Activated naive CD8-positive, alpha-beta T cell treated with anti-CD3 and anti-CD28 coated beads for 36 hours (primary cell): ENCODE measurements around the gene CSTPP1. TPM values are rescaled to one million over a fixed set of nuclear protein-coding genes. Genes with fewer than 3 reads are reported as not detected.
"Not testable (repeated sequence)": the region's sequence is repeated elsewhere in the genome, so short reads cannot be mapped to it uniquely, and the experiment has no call there.

Experiments used
- DNase-seq: peaks from one replicate; pipeline ENCODE4 v3.0.0; 2021
- H3K27ac Mint-ChIP-seq: one replicate; pipeline ENCODE4 v1.8.0; 2022; ENCODE audit warnings: mild to moderate bottlenecking, moderate library complexity, mixed read lengths
- H3K27me3 Mint-ChIP-seq: one replicate; pipeline ENCODE4 v1.8.0; 2022; ENCODE audit warnings: mild to moderate bottlenecking, mixed read lengths
- H3K36me3 Mint-ChIP-seq: one replicate; pipeline ENCODE4 v1.8.0; 2021; ENCODE audit warnings: mild to moderate bottlenecking, mixed read lengths
- H3K4me1 Mint-ChIP-seq: one replicate; pipeline ENCODE4 v1.8.0; 2021; ENCODE audit warnings: mixed read lengths
- H3K4me3 Mint-ChIP-seq: one replicate; pipeline ENCODE4 v1.8.0; 2022; ENCODE audit warnings: mild to moderate bottlenecking, moderate library complexity, mixed read lengths
- H3K9me3 Mint-ChIP-seq: one replicate; pipeline ENCODE4 v1.8.0; 2022; ENCODE audit warnings: mixed read lengths
- total RNA-seq, 2 experiments: library from RNA; stranded (reverse); gene quantifications; one replicate each; pipeline ENCODE4 v1.2.3, GENCODE V29; 2021

Gene CSTPP1
- total RNA-seq, 2 experiments from 2014 or later, result 13.0 to 15.0 TPM

DNA sequence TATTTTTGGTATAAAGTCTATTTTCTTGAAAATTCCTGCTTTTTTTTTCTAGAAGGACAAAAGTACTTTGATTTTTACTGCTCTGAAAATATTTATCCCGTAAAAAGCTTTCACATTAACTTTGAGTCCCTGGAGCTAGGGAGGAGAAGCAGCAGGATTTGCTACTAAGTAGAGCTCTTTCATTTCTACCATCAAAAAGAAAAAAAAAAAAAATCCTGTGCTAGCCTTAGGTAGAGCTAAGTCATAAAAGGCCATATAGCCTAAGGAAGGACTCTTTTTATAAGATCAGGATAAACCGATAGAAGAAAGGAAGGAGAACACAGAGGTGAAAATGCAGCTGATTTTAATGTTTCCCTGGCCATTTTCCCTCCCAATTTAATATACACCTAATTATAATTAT lies 48.0 kb downstream of the CSTPP1 start:
- no peak for DNase-seq
- H3K4me3 Mint-ChIP-seq, result no peak overlapping the region
- H3K4me1 Mint-ChIP-seq, result peaks cover 1% of the 10 kb centered on the region
- no peak overlapping the region for H3K27ac Mint-ChIP-seq
- H3K36me3 Mint-ChIP-seq, result peaks cover 2% of the 10 kb centered on the region
- no peaks in the 10 kb centered on the region for H3K9me3 Mint-ChIP-seq
- H3K27me3 Mint-ChIP-seq, result no peaks in the 10 kb centered on the region

DNA sequence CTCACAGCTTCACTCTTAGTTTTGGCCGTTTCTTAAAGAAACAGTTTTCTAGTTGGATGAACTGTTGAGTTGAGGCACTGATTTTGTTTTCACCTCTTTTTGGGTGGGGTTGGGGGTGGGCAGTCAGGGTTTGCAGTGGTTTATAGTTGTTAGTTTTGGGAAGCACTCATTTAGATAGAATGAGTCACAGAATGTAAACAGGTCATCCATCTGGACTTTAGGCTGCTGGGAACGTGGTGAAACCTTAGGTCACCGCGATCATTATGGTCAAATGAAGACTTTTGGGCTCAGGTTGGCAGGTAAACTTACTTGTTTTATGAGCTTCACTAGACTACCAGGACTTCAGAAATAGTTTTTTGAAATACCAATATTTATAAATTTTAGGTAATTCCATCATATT lies 48.4 kb downstream of the CSTPP1 start:
- Mint-ChIP-seq H3K27me3 (no peaks in the 10 kb centered on the region), H3K27ac (no peak overlapping the region), H3K4me3 (no peak overlapping the region), H3K36me3 (peaks cover 7% of the 10 kb centered on the region), H3K9me3 (no peaks in the 10 kb centered on the region), H3K4me1 (peaks cover 1% of the 10 kb centered on the region)
- no peak for DNase-seq

DNA sequence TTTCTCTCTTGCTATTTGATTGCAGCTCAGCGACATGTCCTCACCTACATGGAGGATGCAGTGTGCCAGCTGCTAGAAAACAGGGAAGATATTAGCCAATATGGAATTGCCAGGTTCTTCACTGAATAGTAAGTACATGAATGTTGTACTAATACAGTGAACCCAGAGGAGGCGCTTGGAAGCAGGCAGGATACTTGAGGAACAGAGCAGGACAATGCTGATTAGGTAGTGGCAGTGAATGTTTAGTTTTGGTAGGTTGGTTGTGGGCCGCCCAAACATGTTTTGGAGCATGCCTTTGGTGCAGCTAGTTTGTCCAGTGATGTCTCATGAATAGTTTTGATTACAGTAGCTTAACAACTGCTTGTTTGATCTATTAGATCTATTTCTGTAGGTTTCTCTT lies 50.6 kb downstream of the CSTPP1 start:
- Mint-ChIP-seq H3K4me3 (no peak overlapping the region), H3K4me1 (no peaks in the 10 kb centered on the region), H3K9me3 (peaks cover under 1% of the 10 kb centered on the region), H3K36me3 (peaks cover 10% of the 10 kb centered on the region), H3K27ac (no peak overlapping the region), H3K27me3 (no peaks in the 10 kb centered on the region)
- no peak for DNase-seq

- H3K4me1 Mint-ChIP-seq, DNase-seq, H3K27ac Mint-ChIP-seq, H3K27me3 Mint-ChIP-seq, H3K4me3 Mint-ChIP-seq: not testable (repeated sequence)
- peaks cover 11% of the 10 kb centered on the region for H3K9me3 Mint-ChIP-seq
- peaks cover 28% of the 10 kb centered on the region for H3K36me3 Mint-ChIP-seq
Measured at GRCh38 chr11:46989810-46990487, 53.4 kb downstream of the CSTPP1 start.

GRCh38 chr11:46991391-46991790 lies 54.8 kb downstream of the CSTPP1 start:
- H3K27me3 Mint-ChIP-seq, result no peaks in the 10 kb centered on the region
- DNase-seq, result no peak
- H3K27ac Mint-ChIP-seq, result no peak overlapping the region
- H3K4me3 Mint-ChIP-seq, result no peak overlapping the region
- peaks cover 11% of the 10 kb centered on the region for H3K9me3 Mint-ChIP-seq
- no peaks in the 10 kb centered on the region for H3K4me1 Mint-ChIP-seq
- peaks cover 33% of the 10 kb centered on the region for H3K36me3 Mint-ChIP-seq

DNA sequence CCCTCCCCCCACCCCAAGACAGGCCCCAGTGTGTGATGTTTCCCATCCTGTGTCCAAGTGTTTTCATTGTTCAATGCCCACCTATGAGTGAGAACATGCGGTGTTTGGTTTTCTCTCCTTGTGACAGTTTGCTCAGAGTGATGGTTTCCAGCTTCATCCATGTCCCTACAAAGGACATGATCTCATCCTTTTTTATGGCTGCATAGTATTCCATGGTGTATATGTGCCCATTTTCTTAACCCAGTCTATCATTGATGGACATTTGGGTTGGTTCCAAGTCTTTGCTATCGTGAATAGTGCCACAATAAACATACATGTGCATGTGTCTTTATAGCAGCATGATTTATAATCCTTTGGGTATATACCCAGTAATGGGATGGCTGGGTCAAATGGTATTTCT lies 55.8 kb downstream of the CSTPP1 start:
- H3K9me3 Mint-ChIP-seq, result peaks cover 11% of the 10 kb centered on the region
- not testable (repeated sequence) for H3K4me1 Mint-ChIP-seq, H3K27me3 Mint-ChIP-seq, H3K4me3 Mint-ChIP-seq, DNase-seq, H3K27ac Mint-ChIP-seq
- H3K36me3 Mint-ChIP-seq, result peaks cover 43% of the 10 kb centered on the region

GRCh38 chr11:46997796-46998195 lies 61.2 kb downstream of the CSTPP1 start:
- peaks cover 27% of the 10 kb centered on the region for H3K4me1 Mint-ChIP-seq
- H3K27me3 Mint-ChIP-seq, result not testable (repeated sequence)

DNA sequence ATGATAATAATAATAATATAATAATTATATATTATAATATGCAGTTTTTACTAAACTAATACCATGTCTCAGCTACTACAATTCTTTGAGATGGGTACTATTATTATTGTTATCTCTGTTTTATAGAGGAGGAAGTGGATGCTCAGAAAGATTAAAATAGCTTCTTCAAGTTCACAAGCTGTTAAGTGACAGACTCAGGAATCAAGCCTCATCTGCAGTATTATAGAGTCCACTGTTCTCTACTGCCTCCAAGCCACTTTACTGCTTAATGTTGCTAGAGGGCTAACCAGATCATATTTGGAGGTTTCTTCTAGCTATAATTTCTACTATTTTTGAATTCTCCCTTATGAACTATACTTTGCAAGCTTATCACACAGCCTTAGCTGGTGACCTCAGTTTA lies 62.7 kb downstream of the CSTPP1 start:
- Mint-ChIP-seq H3K27ac (no peak overlapping the region), H3K27me3 (no peaks in the 10 kb centered on the region), H3K9me3 (no peaks in the 10 kb centered on the region), H3K4me1 (peaks cover 39% of the 10 kb centered on the region), H3K36me3 (peaks cover 24% of the 10 kb centered on the region), H3K4me3 (no peak overlapping the region)
- no peak for DNase-seq

More at GRCh38 chr11:46997796-46998195, 61.2 kb downstream of the CSTPP1 start:
- not testable (repeated sequence) for H3K27ac Mint-ChIP-seq, H3K4me3 Mint-ChIP-seq, DNase-seq, H3K9me3 Mint-ChIP-seq
- H3K36me3 Mint-ChIP-seq, result peaks cover 34% of the 10 kb centered on the region

DNA sequence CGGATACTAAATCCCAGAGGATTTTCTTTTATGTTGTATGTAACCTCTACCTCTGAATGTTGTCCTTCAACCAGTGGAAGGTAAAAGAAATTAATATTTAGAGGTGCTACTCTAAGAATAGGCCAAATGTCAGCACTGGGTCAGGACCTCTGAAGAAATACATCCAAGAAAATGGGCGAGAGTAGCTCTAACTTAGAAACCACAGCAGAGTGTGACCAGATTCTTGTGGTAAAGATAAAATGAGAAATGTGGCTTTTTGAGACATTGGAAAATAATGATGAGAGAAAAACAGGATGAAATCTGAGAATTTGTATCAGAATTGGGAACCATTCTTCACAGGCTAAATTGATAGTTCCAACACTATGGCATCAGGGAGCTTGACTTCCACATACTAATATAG lies 63.5 kb downstream of the CSTPP1 start:
- Mint-ChIP-seq H3K36me3 (peaks cover 26% of the 10 kb centered on the region), H3K27me3 (no peaks in the 10 kb centered on the region), H3K9me3 (peaks cover 1% of the 10 kb centered on the region), H3K4me3 (no peak overlapping the region), H3K4me1 (peaks cover 46% of the 10 kb centered on the region), H3K27ac (no peak overlapping the region)
- DNase-seq, result no peak

- Mint-ChIP-seq H3K9me3 (peaks cover 1% of the 10 kb centered on the region), H3K4me1 (peaks cover 48% of the 10 kb centered on the region), H3K27ac (peak overlapping the region; percentile 39), H3K27me3 (no peaks in the 10 kb centered on the region), H3K4me3 (no peak overlapping the region), H3K36me3 (peaks cover 20% of the 10 kb centered on the region)
- DNase-seq, result no peak
Measured at GRCh38 chr11:47001781-47002181, 65.2 kb downstream of the CSTPP1 start.

DNA sequence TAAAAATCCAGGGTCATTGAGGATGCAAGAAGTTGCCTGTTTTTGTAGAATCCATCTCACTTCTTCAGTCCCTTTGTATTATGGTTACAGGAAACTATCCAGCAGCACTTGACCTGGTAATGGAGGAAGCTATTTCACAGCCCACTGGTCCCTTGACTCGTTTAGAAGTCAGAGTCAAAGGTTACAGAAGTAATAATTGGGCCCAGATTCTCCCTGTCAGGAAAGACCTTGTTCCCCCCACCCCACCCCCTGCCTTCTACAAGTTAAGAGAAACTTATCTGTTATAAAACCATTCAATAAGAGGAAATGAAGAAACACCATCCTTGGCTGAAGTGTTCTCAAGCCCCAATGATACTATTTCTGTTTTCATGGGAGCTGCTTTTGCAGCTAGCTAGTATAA lies 65.8 kb downstream of the CSTPP1 start:
- Mint-ChIP-seq H3K9me3 (peaks cover 1% of the 10 kb centered on the region), H3K36me3 (peaks cover 15% of the 10 kb centered on the region), H3K4me3 (no peak overlapping the region), H3K27me3 (no peaks in the 10 kb centered on the region), H3K4me1 (peaks cover 48% of the 10 kb centered on the region), H3K27ac (no peak overlapping the region)
- no peak for DNase-seq

GRCh38 chr11:47003180-47003877 lies 66.8 kb downstream of the CSTPP1 start:
- DNase-seq, result peak; percentile 30
- H3K4me3 Mint-ChIP-seq, result no peak overlapping the region
- peak overlapping the region; percentile 22 for H3K27ac Mint-ChIP-seq
- peaks cover 8% of the 10 kb centered on the region for H3K36me3 Mint-ChIP-seq
- peaks cover 1% of the 10 kb centered on the region for H3K9me3 Mint-ChIP-seq
- no peaks in the 10 kb centered on the region for H3K27me3 Mint-ChIP-seq
- peaks cover 45% of the 10 kb centered on the region for H3K4me1 Mint-ChIP-seq

- peaks cover 42% of the 10 kb centered on the region for H3K4me1 Mint-ChIP-seq
- H3K36me3 Mint-ChIP-seq, result peaks cover 8% of the 10 kb centered on the region
- peaks cover 1% of the 10 kb centered on the region for H3K9me3 Mint-ChIP-seq
- no peak for DNase-seq
- H3K27ac Mint-ChIP-seq, result no peak overlapping the region
- H3K4me3 Mint-ChIP-seq, result no peak overlapping the region
- H3K27me3 Mint-ChIP-seq, result no peaks in the 10 kb centered on the region
Measured at GRCh38 chr11:47004595-47005033, 68.1 kb downstream of the CSTPP1 start.

DNA sequence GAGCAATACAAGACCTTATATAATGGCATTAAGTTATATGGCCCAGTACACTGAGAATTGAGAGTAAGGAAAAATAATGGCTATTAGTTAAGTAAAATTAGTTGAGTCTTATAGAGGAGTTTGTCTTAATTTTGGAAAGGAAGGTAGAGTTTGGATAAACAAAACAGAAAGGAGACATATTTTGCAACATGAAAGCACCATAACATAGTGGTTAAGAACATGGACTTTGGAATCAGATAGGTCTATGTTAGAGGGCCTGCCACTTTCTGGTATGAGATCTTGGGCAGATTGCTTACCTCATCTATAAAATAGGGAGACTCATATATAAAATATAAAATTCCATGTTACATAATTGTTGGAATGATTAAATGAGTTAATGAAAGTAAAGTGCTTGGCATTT lies 68.9 kb downstream of the CSTPP1 start:
- Mint-ChIP-seq H3K4me1 (peaks cover 33% of the 10 kb centered on the region), H3K4me3 (no peak overlapping the region), H3K27ac (no peak overlapping the region), H3K9me3 (peaks cover 1% of the 10 kb centered on the region), H3K27me3 (no peaks in the 10 kb centered on the region), H3K36me3 (peaks cover 8% of the 10 kb centered on the region)
- no peak for DNase-seq

DNA sequence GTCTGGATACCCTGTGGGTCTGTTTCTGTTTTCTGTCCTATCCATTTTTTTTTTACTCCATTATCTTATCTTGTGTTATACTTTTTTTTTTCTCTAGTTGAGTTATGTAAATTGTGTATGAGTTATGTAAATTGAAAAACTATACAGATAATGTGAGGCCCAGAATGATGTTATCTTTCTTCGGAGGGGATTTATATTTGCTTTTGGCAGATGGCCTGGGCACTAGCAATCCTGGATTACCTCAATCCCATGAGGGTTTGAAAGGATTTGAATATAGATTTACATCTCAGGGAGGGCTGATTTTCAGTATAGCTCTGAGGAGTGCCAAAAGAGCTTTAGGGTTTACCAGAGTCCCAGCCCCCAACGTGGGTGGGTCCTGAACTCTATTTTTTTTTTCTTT lies 71.0 kb downstream of the CSTPP1 start:
- no peak for DNase-seq
- H3K9me3 Mint-ChIP-seq, result peaks cover 1% of the 10 kb centered on the region
- H3K27me3 Mint-ChIP-seq, result no peaks in the 10 kb centered on the region
- H3K4me3 Mint-ChIP-seq, result no peak overlapping the region
- H3K27ac Mint-ChIP-seq, result no peak overlapping the region
- peaks cover 22% of the 10 kb centered on the region for H3K4me1 Mint-ChIP-seq
- H3K36me3 Mint-ChIP-seq, result peaks cover 8% of the 10 kb centered on the region

DNA sequence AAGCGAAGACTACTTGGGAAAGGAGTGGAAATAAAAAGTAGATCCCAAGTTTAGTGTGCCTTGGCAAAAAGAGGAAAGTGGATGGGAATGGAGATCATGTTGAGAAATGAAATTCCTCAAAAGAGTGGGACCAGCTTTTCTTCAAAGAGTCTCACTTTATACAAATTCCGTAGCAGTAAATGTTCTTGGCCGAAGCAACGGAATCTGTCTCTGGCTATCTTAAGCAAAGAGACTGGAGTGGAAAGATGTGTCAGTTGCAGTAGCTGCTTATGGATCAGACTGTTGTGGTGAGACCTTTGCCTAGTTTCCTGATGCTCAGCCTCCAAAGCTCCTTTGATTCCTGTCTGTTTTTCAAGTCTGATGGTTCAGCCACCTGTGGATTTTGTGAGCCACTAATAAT lies 73.6 kb downstream of the CSTPP1 start:
- Mint-ChIP-seq H3K4me3 (no peak overlapping the region), H3K36me3 (peaks cover 4% of the 10 kb centered on the region), H3K4me1 (peaks cover 2% of the 10 kb centered on the region), H3K9me3 (no peaks in the 10 kb centered on the region), H3K27ac (no peak overlapping the region), H3K27me3 (no peaks in the 10 kb centered on the region)
- DNase-seq, result no peak
